Fibroblast of peridontal ligament (primary cell): ENCODE data around the gene CHD9NB.
A peak's percentile ranks its signal among the peaks of the same experiment; 100 is the strongest.
"Not testable (repeated sequence)": the region's sequence is repeated elsewhere in the genome, so short reads cannot be mapped to it uniquely, and the experiment has no call there.

ENCODE experiments used
- DNase-seq: peaks from one replicate; pipeline ENCODE4 v3.0.0-alpha.2; 2010; ENCODE audit errors: extremely low read depth

CHD9NB gene

GRCh38 chr16:53056392-53056881 lies 3.7 kb upstream of the CHD9NB start:
- DNase-seq: peak; percentile 29

- peak; percentile 67 for DNase-seq
Measured at GRCh38 chr16:53055541-53056391, 3.1 kb upstream of the CHD9NB start.

GRCh38 chr16:53054670-53055485 lies 2.2 kb upstream of the CHD9NB start, which contains the start of gene CHD9:
CHD9 (plus strand) TSS chr16:53054991; CDS start chr16:53156090, 101,099 bp downstream.
- DNase-seq: peak; percentile 79

- DNase-seq: no peak
Measured at GRCh38 chr16:53053967-53054669, 1.4 kb upstream of the CHD9NB start.

- DNase-seq: not testable (repeated sequence)
Measured at GRCh38 chr16:53051255-53051654, 1.4 kb downstream of the CHD9NB start.

- DNase-seq: no peak
Measured at GRCh38 chr16:53048139-53048915, 4.4 kb downstream of the CHD9NB start.

- DNase-seq: not testable (repeated sequence)
Measured at GRCh38 chr16:53047515-53047914, 5.2 kb downstream of the CHD9NB start.

- DNase-seq: no peak
Measured at GRCh38 chr16:53045341-53046220, 7.1 kb downstream of the CHD9NB start.

- no peak for DNase-seq
Measured at GRCh38 chr16:53043986-53044601, 8.6 kb downstream of the CHD9NB start.

- no peak for DNase-seq
Measured at GRCh38 chr16:53043428-53043831, 9.3 kb downstream of the CHD9NB start.

- no peak for DNase-seq
Measured at GRCh38 chr16:53042235-53042701, 10.4 kb downstream of the CHD9NB start.

- DNase-seq: peak; percentile 80
Measured at GRCh38 chr16:53041320-53042051, 11.2 kb downstream of the CHD9NB start.

GRCh38 chr16:53040788-53041187 lies 11.9 kb downstream of the CHD9NB start:
- no peak for DNase-seq

GRCh38 chr16:53036711-53037110 lies 16.0 kb downstream of the CHD9NB start:
- not testable (repeated sequence) for DNase-seq

GRCh38 chr16:53036066-53036465 lies 16.6 kb downstream of the CHD9NB start:
- DNase-seq: no peak

- DNase-seq: no peak
Measured at GRCh38 chr16:53035176-53035942, 17.3 kb downstream of the CHD9NB start.

- no peak for DNase-seq
Measured at GRCh38 chr16:53034306-53034705, 18.4 kb downstream of the CHD9NB start.
